H1 (cell line): ENCODE measurements around the gene HMX1. TPM values are rescaled to one million over a fixed set of nuclear protein-coding genes. Genes with fewer than 3 reads are reported as not detected.
A peak's percentile ranks its signal among the peaks of the same experiment; 100 is the strongest.

ENCODE experiments used
- CTCF ChIA-PET: fragments of 300-600 bp; sonication (Branson Sonifier 250); formaldehyde crosslinking; loops from one replicate; lab custom pipeline; 2021; ENCODE audit not compliant: partially characterized antibody; lab: Charles Lee
- POLR2A ChIA-PET: fragments of 300-600 bp; sonication (Branson Sonifier 250); formaldehyde crosslinking; loops from one replicate; lab custom pipeline; 2021; ENCODE audit warnings: inconsistent platforms; ENCODE audit not compliant: partially characterized antibody; lab: Charles Lee
- DNase-seq, 2 experiments: peaks; one replicate each; pipeline versions ENCODE4 v3.0.0 to v3.0.0-alpha.2; 2010 to 2022; ENCODE audit warnings: low spot score in 2 of 2, low read depth in 1 of 2, mixed read lengths in 1 of 2
- FAIRE-seq: peaks from 2 replicates; lab custom pipeline; 2011; peaks lifted over from hg19 to GRCh38; lab: Jason Lieb, UNC
- H2AFZ ChIP-seq: 2 replicates; pipeline ENCODE4 v1.8.1; 2012; ENCODE audit warnings: low read length, inconsistent platforms
- H2AK5ac ChIP-seq: 2 replicates; pipeline ENCODE4 v1.6.1; 2013; ENCODE audit warnings: low read depth, low read length
- H2BK120ac ChIP-seq: replicated peaks from 2 replicates; pipeline ENCODE3; 2013; ENCODE audit warnings: low read depth, low read length, inconsistent platforms
- H2BK12ac ChIP-seq: 2 replicates; pipeline ENCODE4 v1.6.1; 2013; ENCODE audit warnings: low read depth, low read length
- H2BK15ac ChIP-seq: 2 replicates; pipeline ENCODE4 v1.6.1; 2013; ENCODE audit warnings: low read length
- H2BK20ac ChIP-seq: 2 replicates; pipeline ENCODE4 v1.6.1; 2013; ENCODE audit warnings: low read length
- H2BK5ac ChIP-seq: 2 replicates; pipeline ENCODE4 v1.6.1; 2013; ENCODE audit warnings: low read depth, low read length
- H3K14ac ChIP-seq: 2 replicates; pipeline ENCODE4 v1.6.1; 2013; ENCODE audit warnings: inconsistent platforms; ENCODE audit not compliant: insufficient read length
- H3K18ac ChIP-seq: 2 replicates; pipeline ENCODE4 v1.6.1; 2013; ENCODE audit warnings: low read length; ENCODE audit errors: extremely low read depth
- H3K23ac ChIP-seq: 2 replicates; pipeline ENCODE4 v1.6.1; 2013; ENCODE audit warnings: inconsistent platforms; ENCODE audit not compliant: insufficient read length
- H3K23me2 ChIP-seq: 2 replicates; pipeline ENCODE4 v1.6.1; 2013; ENCODE audit warnings: low read depth, low read length
- H3K27ac ChIP-seq: 2 replicates; pipeline ENCODE4 v1.6.1; 2011; ENCODE audit warnings: low read depth, low read length, inconsistent platforms
- H3K27me3 ChIP-seq, 4 experiments: replicated peaks in 1 of 4; 1 replicate in 1 of 4; 2 replicates in 3 of 4; pipeline versions ENCODE4 v1.6.1 to v1.8.1; 2011 to 2013; ENCODE audit warnings: low read length in 3 of 4, mild to moderate bottlenecking in 3 of 4, inconsistent platforms in 2 of 4, mixed read lengths in 2 of 4, moderate library complexity in 1 of 4; ENCODE audit not compliant: control insufficient read depth in 3 of 4, insufficient read depth in 3 of 4; ENCODE audit errors: extremely low read depth in 1 of 4
- H3K36me3 ChIP-seq, 4 experiments: 2 replicates each; pipeline versions ENCODE4 v1.6.1 to v1.8.1; 2011 to 2013; ENCODE audit warnings: mild to moderate bottlenecking in 4 of 4, low read length in 3 of 4, moderate library complexity in 2 of 4, control low read depth in 1 of 4, inconsistent platforms in 1 of 4; ENCODE audit not compliant: insufficient read depth in 4 of 4, control insufficient read depth in 2 of 4
- H3K4ac ChIP-seq: replicated peaks from 2 replicates; pipeline ENCODE3; 2013; ENCODE audit warnings: low read length, low read depth, mixed read lengths, inconsistent platforms; ENCODE audit not compliant: insufficient read length
- H3K4me1 ChIP-seq, 4 experiments: replicated peaks in 1 of 4; 1 replicate in 1 of 4; 2 replicates in 3 of 4; pipeline versions ENCODE4 v1.6.1 to v1.8.1; 2011 to 2013; ENCODE audit warnings: low read length in 3 of 4, inconsistent platforms in 2 of 4, mixed read lengths in 1 of 4; ENCODE audit not compliant: insufficient read depth in 4 of 4, control insufficient read depth in 3 of 4
- H3K4me2 ChIP-seq, 2 experiments: 2 replicates each; pipeline versions ENCODE4 v1.6.1 to v1.8.1; 2011 to 2013; ENCODE audit warnings: low read depth in 2 of 2, low read length in 2 of 2, control low read depth in 1 of 2, inconsistent platforms in 1 of 2, mild to moderate bottlenecking in 1 of 2; ENCODE audit not compliant: insufficient read depth in 1 of 2
- H3K4me3 ChIP-seq, 4 experiments: fragments of 200-600, 300-600 bp in 1 of 4; sonication (generic), shearing (Covaris generic), sonication (Bioruptor Twin) in 1 of 4; 2 replicates each; pipeline versions ENCODE4 v1.5.1 to v1.8.1; 2011 to 2016; ENCODE audit warnings: low read length in 4 of 4, low read depth in 3 of 4, control low read depth in 2 of 4, inconsistent platforms in 2 of 4, mild to moderate bottlenecking in 2 of 4, mixed read lengths in 1 of 4, moderate library complexity in 1 of 4; ENCODE audit not compliant: insufficient read depth in 2 of 4; ENCODE audit errors: extremely low read depth in 1 of 4
- H3K56ac ChIP-seq: replicated peaks from 2 replicates; pipeline ENCODE3; 2013; ENCODE audit warnings: low read depth, mild to moderate bottlenecking, mixed read lengths, low read length, inconsistent platforms; ENCODE audit not compliant: insufficient read length
- H3K79me1 ChIP-seq: 2 replicates; pipeline ENCODE4 v1.6.1; 2013; ENCODE audit warnings: low read depth, low read length, control low read depth
- H3K79me2 ChIP-seq, 2 experiments: 2 replicates each; pipeline versions ENCODE4 v1.6.1 to v1.8.1; 2012 to 2013; ENCODE audit warnings: low read length in 2 of 2, mild to moderate bottlenecking in 2 of 2, inconsistent platforms in 1 of 2; ENCODE audit not compliant: insufficient read depth in 2 of 2, control insufficient read depth in 1 of 2
- H3K9ac ChIP-seq, 4 experiments: replicated peaks in 1 of 4; 1 replicate in 1 of 4; 2 replicates in 3 of 4; pipeline versions ENCODE4 v1.6.1 to v1.8.1; 2011 to 2013; ENCODE audit warnings: low read depth in 3 of 4, low read length in 3 of 4, control low read depth in 2 of 4, mild to moderate bottlenecking in 2 of 4, moderate library complexity in 2 of 4, inconsistent platforms in 1 of 4; ENCODE audit errors: extremely low read depth in 1 of 4
- H3K9me3 ChIP-seq, 2 experiments: 2 replicates each; pipeline versions ENCODE4 v1.6.1 to v1.8.1; 2012 to 2013; ENCODE audit warnings: mild to moderate bottlenecking in 2 of 2, moderate library complexity in 2 of 2, control low read depth in 1 of 2, inconsistent platforms in 1 of 2, low read depth in 1 of 2, low read length in 1 of 2, mixed read lengths in 1 of 2; ENCODE audit not compliant: insufficient read depth in 2 of 2
- H4K20me1 ChIP-seq, 2 experiments: replicated peaks in 1 of 2; 2 replicates each; pipeline versions ENCODE3 to v1.8.1; 2011 to 2013; ENCODE audit warnings: inconsistent platforms in 2 of 2, low read length in 2 of 2, mild to moderate bottlenecking in 1 of 2; ENCODE audit not compliant: insufficient read depth in 2 of 2, control insufficient read depth in 1 of 2
- H4K5ac ChIP-seq: 2 replicates; pipeline ENCODE4 v1.6.1; 2013; ENCODE audit warnings: low read length, low read depth, mixed read lengths, inconsistent platforms; ENCODE audit not compliant: insufficient read length
- H4K8ac ChIP-seq: 2 replicates; pipeline ENCODE4 v1.8.0; 2013; ENCODE audit warnings: mild to moderate bottlenecking, moderate library complexity, low read length, inconsistent platforms; ENCODE audit not compliant: insufficient read depth; ENCODE audit errors: extremely low read depth
- H4K91ac ChIP-seq: replicated peaks from 2 replicates; pipeline ENCODE3; 2013; ENCODE audit warnings: low read length, mixed read lengths, inconsistent platforms; ENCODE audit not compliant: insufficient read length
- BCL11A ChIP-seq, 2 experiments: IDR thresholded peaks; one replicate each; pipeline ENCODE4 v1.6.1; 2011; ENCODE audit warnings: low read depth in 2 of 2, low read length in 2 of 2, mild to moderate bottlenecking in 2 of 2
- CHD1 ChIP-seq: IDR thresholded peaks from 2 replicates; pipeline ENCODE4 v1.6.1; 2012; ENCODE audit warnings: low read depth, low read length, improper control_type of control experiment
- KDM4A ChIP-seq: IDR thresholded peaks from one replicate; pipeline ENCODE4 v1.7.1; 2012; ENCODE audit warnings: low read depth, mild to moderate bottlenecking, moderate library complexity, low read length, inconsistent platforms; ENCODE audit not compliant: severe bottlenecking
- PHF8 ChIP-seq: fragments of 200-600 bp; sonication (generic); conservative IDR thresholded peaks from 2 replicates; pipeline ENCODE4 v1.7.1; 2012; ENCODE audit warnings: low read depth, mild to moderate bottlenecking, inconsistent platforms, low read length, moderate library complexity
- RAD21 ChIP-seq, 2 experiments: IDR thresholded peaks in 1 of 2; conservative IDR thresholded peaks in 1 of 2; 2 replicates each; pipeline ENCODE4 v1.6.1; 2011; ENCODE audit warnings: low read depth in 2 of 2, low read length in 2 of 2, improper control_type of control experiment in 1 of 2, inconsistent platforms in 1 of 2, mild to moderate bottlenecking in 1 of 2, moderate library complexity in 1 of 2
- RXRA ChIP-seq: IDR thresholded peaks from 2 replicates; pipeline ENCODE4 v1.6.1; 2011; ENCODE audit warnings: low read depth, mild to moderate bottlenecking, low read length, moderate library complexity; ENCODE audit not compliant: insufficient read depth
- SP4 ChIP-seq: IDR thresholded peaks from 2 replicates; pipeline ENCODE4 v1.6.1; 2012; ENCODE audit warnings: low read length, inconsistent platforms
- TAF1 ChIP-seq: IDR thresholded peaks from 2 replicates; pipeline ENCODE4 v1.6.1; 2011; ENCODE audit warnings: mild to moderate bottlenecking, low read depth, low read length
- USF2 ChIP-seq: IDR thresholded peaks from 2 replicates; pipeline ENCODE4 v1.6.1; 2011; ENCODE audit warnings: low read length, improper control_type of control experiment
- YY1 ChIP-seq: IDR thresholded peaks from 2 replicates; pipeline ENCODE4 v1.6.1; 2011; ENCODE audit warnings: low read depth, mild to moderate bottlenecking, low read length
- WGBS, 2 experiments: shearing (Covaris generic) in 1 of 2; methylation state at CpG; one replicate each; pipeline versions ENCODE4 v1.1.6 to v1.1.7; 2013 to 2015; ENCODE audit warnings: low lambda C conversion rate in 2 of 2, mixed read lengths in 2 of 2, inconsistent platforms in 1 of 2, low coverage in 1 of 2, missing lambda C conversion rate in 1 of 2; ENCODE audit not compliant: insufficient replicate concordance in 2 of 2, insufficient coverage in 1 of 2, insufficient read length in 1 of 2; ENCODE audit errors: extremely low coverage in 1 of 2, missing lambda C conversion rate in 1 of 2; 5-methylcytosine and 5-hydroxymethylcytosine counted together
- polyA plus RNA-seq, 7 experiments: library from polyadenylated mRNA; depleted of rRNA in 3 of 7; stranded (reverse) in 5 of 7; unstranded in 2 of 7; fragments of >200 nt in 5 of 7; fragments of 200-250 nt in 2 of 7; gene quantifications; 1 replicate in 5 of 7; 2 replicates in 1 of 7; 4 replicates in 1 of 7; pipeline versions ENCODE4 v1.2.1 to v1.2.3, GENCODE V29; 2011 to 2013; ENCODE audit warnings: missing spikeins in 2 of 7, mixed read lengths in 2 of 7
- total RNA-seq: library from RNA; stranded (reverse); fragmentation: NEBNext Ultra II Directional; extraction: Animal tissue kit (Norgen Biotek cat#: 25700); gene quantifications from 2 replicates; pipeline ENCODE4 v1.2.1, GENCODE V29; 2021

Gene HMX1
- total and polyA plus RNA-seq, 2 of the 8 experiments (the other 6 are each of a cell fraction or from before 2014, with no cell fraction given) = 0.26 TPM; not detected in 1

- no peaks in the 10 kb centered on the region; the same call in 1 of the 2 replicates for H3K23me2 ChIP-seq
- no peak overlapping the region for H3K14ac ChIP-seq
- no peaks in the 10 kb centered on the region for H3K79me2 ChIP-seq
- CTCF ChIA-PET = interaction anchor here (0.7 to 2.9 kb wide), 13 partner anchors 12 to 176 kb away, joined by 3 to 25 read pairs (median 7); no protein-coding TSS in a partner anchor
- no peak overlapping the region for H3K56ac ChIP-seq
- no peak overlapping the region for H2BK5ac ChIP-seq
- H3K23ac ChIP-seq = no peak overlapping the region
- no peak overlapping the region; the same call in 1 of the 2 replicates for H2BK15ac ChIP-seq
- H4K5ac ChIP-seq = no peak overlapping the region
- H2AK5ac ChIP-seq = no peak overlapping the region
- H3K9me3 ChIP-seq = no peaks in the 10 kb centered on the region; a peak in 1 of 4 replicates
- no peak overlapping the region for H4K91ac ChIP-seq
- H2AFZ ChIP-seq = no peak overlapping the region
- H3K4me2 ChIP-seq = peak overlapping the region; percentile 61 to 72
- H3K79me1 ChIP-seq = no peaks in the 10 kb centered on the region
- DNase-seq = peak in 1 of 2 experiments; percentile 60
- peak overlapping the region in 3 of 4 experiments; percentile 9 to 54 (median 12); a peak in 4 of 8 replicates for H3K4me3 ChIP-seq
- H4K8ac ChIP-seq = no peak overlapping the region; the same call in 1 of the 2 replicates
- H2BK20ac ChIP-seq = no peak overlapping the region
- peaks cover 0 to 7% (median 0%) of the 10 kb centered on the region in 4 experiments; a peak in 1 of 8 replicates for H3K36me3 ChIP-seq
- H4K20me1 ChIP-seq = peaks cover 18 to 26% of the 10 kb centered on the region in 2 experiments
- peaks cover 78 to 89% (median 85%) of the 10 kb centered on the region in 4 experiments for H3K27me3 ChIP-seq
- peaks cover 3 to 43% (median 30%) of the 10 kb centered on the region in 4 experiments for H3K4me1 ChIP-seq
- H2BK12ac ChIP-seq = no peak overlapping the region
- no peak overlapping the region for H3K9ac ChIP-seq
- no peak overlapping the region for H3K27ac ChIP-seq
- POLR2A ChIA-PET = interaction anchor here (0.8 to 1.5 kb wide), 2 partner anchors 12 to 19 kb away, joined by 3 read pairs; no protein-coding TSS in a partner anchor
- H3K4ac ChIP-seq = no peak overlapping the region
- H2BK120ac ChIP-seq = no peak overlapping the region
- no peak for FAIRE-seq
- WGBS, 2 experiments = 9% methylated on average over 36 of the region's 51 CpGs; no CpG with 5 or more reads in 1 of the 2 experiments
- no peak overlapping the region; the same call in 1 of the 2 replicates for H3K18ac ChIP-seq
- no peak for TF ChIP-seq USF2
- no peak for TF ChIP-seq KDM4A
- TF ChIP-seq YY1 = no peak
- no peak for TF ChIP-seq RAD21 (IDR thresholded peaks at IDR 0.05 in 1 of 2, conservative IDR thresholded peaks at IDR 0.05 in 1 of 2; ENCODE audit: low read depth in 2 of 2, low read length in 2 of 2)
- no peak for TF ChIP-seq CHD1
- no peak for TF ChIP-seq RXRA
- no peak for TF ChIP-seq SP4
- no peak for TF ChIP-seq PHF8
- no peak for TF ChIP-seq BCL11A (IDR thresholded peaks at IDR 0.05; ENCODE audit: low read depth in 2 of 2, low read length in 2 of 2)
- TF ChIP-seq TAF1 = no peak
These were observed 14.6 kb downstream of the HMX1 start for GRCh38 chr4:8856835-8857621.
